Activated T-helper 2 cell treated with anti-CD3 and anti-CD28 coated beads, Interferon-gamma antibody, Interleukin-2, Interleukin-4, amounts not matched to agents 10 μg/mL and 5 μg/mL and 100 μg/mL, durations not matched to agents 14 hours and 24 hours and 36 hours (primary cell): Measurements from ENCODE around the gene TPO. TPM values are rescaled to one million over a fixed set of nuclear protein-coding genes. Genes with fewer than 3 reads are reported as not detected.
"Not testable (repeated sequence)": the region's sequence is repeated elsewhere in the genome, so short reads cannot be mapped to it uniquely, and the experiment has no call there.

Source experiments
- DNase-seq: peaks from one replicate; pipeline ENCODE4 v3.0.0; 2021; ENCODE audit warnings: low spot score
- H3K27ac Mint-ChIP-seq: one replicate; pipeline ENCODE4 v1.8.0; 2021; ENCODE audit warnings: mixed read lengths
- H3K27me3 Mint-ChIP-seq: one replicate; pipeline ENCODE4 v1.8.0; 2021; ENCODE audit warnings: low read depth, mixed read lengths
- H3K36me3 Mint-ChIP-seq: one replicate; pipeline ENCODE4 v1.8.0; 2021; ENCODE audit warnings: low read depth, mixed read lengths
- H3K4me1 Mint-ChIP-seq: one replicate; pipeline ENCODE4 v1.8.0; 2021; ENCODE audit warnings: low read depth, mixed read lengths
- H3K4me3 Mint-ChIP-seq: one replicate; pipeline ENCODE4 v1.8.0; 2021; ENCODE audit warnings: low read depth, mild to moderate bottlenecking, moderate library complexity, mixed read lengths
- H3K9me3 Mint-ChIP-seq: one replicate; pipeline ENCODE4 v1.8.0; 2021; ENCODE audit warnings: mixed read lengths
- intact Hi-C: fragments of 100-400 bp; cut with micrococcal nuclease; formaldehyde crosslinking; loops from one replicate; pipeline ENCODE4 v1.15.1; 2023
- total RNA-seq: library from RNA; stranded (reverse); gene quantifications from 2 replicates; pipeline ENCODE4 v1.2.3, GENCODE V29; 2022

The TPO gene
- total RNA-seq, 1 donor from 2014 or later: not detected

- intact Hi-C loops: no loop called here
Measured at GRCh38 chr2:1483551-1483950, 70.3 kb downstream of the TPO start.

GRCh38 chr2:1484131-1484884 lies 71.0 kb downstream of the TPO start:
- intact Hi-C loops: no loop called here
- Mint-ChIP-seq H3K36me3 (no peaks in the 10 kb centered on the region), H3K27ac (no peak overlapping the region), H3K27me3 (no peaks in the 10 kb centered on the region), H3K9me3 (no peaks in the 10 kb centered on the region), H3K4me3 (no peak overlapping the region), H3K4me1 (no peaks in the 10 kb centered on the region)
- DNase-seq: no peak

More at GRCh38 chr2:1483551-1483950, 70.3 kb downstream of the TPO start:
- no peak for DNase-seq
- Mint-ChIP-seq H3K4me3 (no peak overlapping the region), H3K27ac (no peak overlapping the region), H3K27me3 (no peaks in the 10 kb centered on the region), H3K36me3 (no peaks in the 10 kb centered on the region), H3K4me1 (no peaks in the 10 kb centered on the region), H3K9me3 (no peaks in the 10 kb centered on the region)

GRCh38 chr2:1486670-1487069 lies 73.4 kb downstream of the TPO start:
- Mint-ChIP-seq H3K9me3 (no peaks in the 10 kb centered on the region), H3K36me3 (no peaks in the 10 kb centered on the region), H3K27me3 (no peaks in the 10 kb centered on the region), H3K4me1 (no peaks in the 10 kb centered on the region), H3K27ac (no peak overlapping the region), H3K4me3 (no peak overlapping the region)
- intact Hi-C loops: no loop called here
- DNase-seq: no peak

GRCh38 chr2:1487758-1488157 lies 74.5 kb downstream of the TPO start:
- DNase-seq: no peak
- Mint-ChIP-seq H3K4me3 (no peak overlapping the region), H3K36me3 (no peaks in the 10 kb centered on the region), H3K4me1 (no peaks in the 10 kb centered on the region), H3K27me3 (no peaks in the 10 kb centered on the region), H3K9me3 (no peaks in the 10 kb centered on the region), H3K27ac (no peak overlapping the region)
- intact Hi-C loops: no loop called here

- H3K27ac Mint-ChIP-seq: no peak overlapping the region
- no peaks in the 10 kb centered on the region for H3K9me3 Mint-ChIP-seq
- intact Hi-C loops: no loop called here
- DNase-seq: no peak
- no peaks in the 10 kb centered on the region for H3K27me3 Mint-ChIP-seq
- no peak overlapping the region for H3K4me3 Mint-ChIP-seq
- H3K36me3 Mint-ChIP-seq: no peaks in the 10 kb centered on the region
- no peaks in the 10 kb centered on the region for H3K4me1 Mint-ChIP-seq
Measured at GRCh38 chr2:1488181-1488671, 75.0 kb downstream of the TPO start.

GRCh38 chr2:1488851-1489250 lies 75.6 kb downstream of the TPO start:
- no peaks in the 10 kb centered on the region for H3K36me3 Mint-ChIP-seq

GRCh38 chr2:1489486-1489885 lies 76.2 kb downstream of the TPO start:
- Mint-ChIP-seq H3K27ac (peak overlapping the region; percentile 57), H3K4me3 (no peak overlapping the region), H3K36me3 (no peaks in the 10 kb centered on the region), H3K4me1 (no peaks in the 10 kb centered on the region), H3K9me3 (no peaks in the 10 kb centered on the region), H3K27me3 (no peaks in the 10 kb centered on the region)
- intact Hi-C loops: no loop called here
- DNase-seq: no peak

More at GRCh38 chr2:1488851-1489250, 75.6 kb downstream of the TPO start:
- DNase-seq: no peak
- Mint-ChIP-seq H3K4me3 (no peak overlapping the region), H3K27me3 (no peaks in the 10 kb centered on the region), H3K9me3 (no peaks in the 10 kb centered on the region), H3K4me1 (no peaks in the 10 kb centered on the region), H3K27ac (no peak overlapping the region)
- intact Hi-C loops: no loop called here

GRCh38 chr2:1490381-1490780 lies 77.1 kb downstream of the TPO start:
- not testable (repeated sequence) for H3K4me3 Mint-ChIP-seq

GRCh38 chr2:1491751-1492150 lies 78.5 kb downstream of the TPO start:
- Mint-ChIP-seq H3K4me3 (no peak overlapping the region), H3K27me3 (no peaks in the 10 kb centered on the region), H3K4me1 (no peaks in the 10 kb centered on the region), H3K36me3 (no peaks in the 10 kb centered on the region), H3K9me3 (no peaks in the 10 kb centered on the region), H3K27ac (no peak overlapping the region)
- intact Hi-C loops: no loop called here
- DNase-seq: no peak

More at GRCh38 chr2:1490381-1490780, 77.1 kb downstream of the TPO start:
- H3K36me3 Mint-ChIP-seq, H3K27me3 Mint-ChIP-seq, DNase-seq, H3K4me1 Mint-ChIP-seq, H3K9me3 Mint-ChIP-seq, intact Hi-C loops, H3K27ac Mint-ChIP-seq: not testable (repeated sequence)

- intact Hi-C loops, DNase-seq: not testable (repeated sequence)
Measured at GRCh38 chr2:1492231-1492630, 79.0 kb downstream of the TPO start.

GRCh38 chr2:1492711-1493430 lies 79.6 kb downstream of the TPO start:
- Mint-ChIP-seq H3K4me1 (no peaks in the 10 kb centered on the region), H3K4me3 (no peak overlapping the region), H3K36me3 (no peaks in the 10 kb centered on the region), H3K27ac (no peak overlapping the region), H3K9me3 (no peaks in the 10 kb centered on the region), H3K27me3 (no peaks in the 10 kb centered on the region)
- DNase-seq: no peak
- intact Hi-C loops: no loop called here

More at GRCh38 chr2:1492231-1492630, 79.0 kb downstream of the TPO start:
- H3K4me1 Mint-ChIP-seq, H3K36me3 Mint-ChIP-seq, H3K4me3 Mint-ChIP-seq, H3K27ac Mint-ChIP-seq, H3K9me3 Mint-ChIP-seq, H3K27me3 Mint-ChIP-seq: not testable (repeated sequence)

GRCh38 chr2:1493431-1494126 lies 80.3 kb downstream of the TPO start:
- no peaks in the 10 kb centered on the region for H3K27me3 Mint-ChIP-seq
- H3K4me3 Mint-ChIP-seq: no peak overlapping the region
- DNase-seq: no peak
- H3K9me3 Mint-ChIP-seq: no peaks in the 10 kb centered on the region
- no peak overlapping the region for H3K27ac Mint-ChIP-seq
- no peaks in the 10 kb centered on the region for H3K36me3 Mint-ChIP-seq
- intact Hi-C loops: no loop called here
- H3K4me1 Mint-ChIP-seq: no peaks in the 10 kb centered on the region

- H3K4me3 Mint-ChIP-seq: no peak overlapping the region
- H3K4me1 Mint-ChIP-seq: no peaks in the 10 kb centered on the region
- intact Hi-C loops: no loop called here
- H3K36me3 Mint-ChIP-seq: no peaks in the 10 kb centered on the region
- H3K27ac Mint-ChIP-seq: no peak overlapping the region
- no peak for DNase-seq
- no peaks in the 10 kb centered on the region for H3K27me3 Mint-ChIP-seq
- H3K9me3 Mint-ChIP-seq: no peaks in the 10 kb centered on the region
Measured at GRCh38 chr2:1494257-1494656, 81.0 kb downstream of the TPO start.
